ENCODE data around the gene GPR17. TPM values are rescaled to one million over a fixed set of nuclear protein-coding genes. Genes with fewer than 3 reads are reported as not detected.

GPR17 gene
- total and polyA plus RNA-seq, 2 donors (not counting 1 experiment from before 2014, with no cell fraction given): 0.06 TPM; not detected in 1

DNA sequence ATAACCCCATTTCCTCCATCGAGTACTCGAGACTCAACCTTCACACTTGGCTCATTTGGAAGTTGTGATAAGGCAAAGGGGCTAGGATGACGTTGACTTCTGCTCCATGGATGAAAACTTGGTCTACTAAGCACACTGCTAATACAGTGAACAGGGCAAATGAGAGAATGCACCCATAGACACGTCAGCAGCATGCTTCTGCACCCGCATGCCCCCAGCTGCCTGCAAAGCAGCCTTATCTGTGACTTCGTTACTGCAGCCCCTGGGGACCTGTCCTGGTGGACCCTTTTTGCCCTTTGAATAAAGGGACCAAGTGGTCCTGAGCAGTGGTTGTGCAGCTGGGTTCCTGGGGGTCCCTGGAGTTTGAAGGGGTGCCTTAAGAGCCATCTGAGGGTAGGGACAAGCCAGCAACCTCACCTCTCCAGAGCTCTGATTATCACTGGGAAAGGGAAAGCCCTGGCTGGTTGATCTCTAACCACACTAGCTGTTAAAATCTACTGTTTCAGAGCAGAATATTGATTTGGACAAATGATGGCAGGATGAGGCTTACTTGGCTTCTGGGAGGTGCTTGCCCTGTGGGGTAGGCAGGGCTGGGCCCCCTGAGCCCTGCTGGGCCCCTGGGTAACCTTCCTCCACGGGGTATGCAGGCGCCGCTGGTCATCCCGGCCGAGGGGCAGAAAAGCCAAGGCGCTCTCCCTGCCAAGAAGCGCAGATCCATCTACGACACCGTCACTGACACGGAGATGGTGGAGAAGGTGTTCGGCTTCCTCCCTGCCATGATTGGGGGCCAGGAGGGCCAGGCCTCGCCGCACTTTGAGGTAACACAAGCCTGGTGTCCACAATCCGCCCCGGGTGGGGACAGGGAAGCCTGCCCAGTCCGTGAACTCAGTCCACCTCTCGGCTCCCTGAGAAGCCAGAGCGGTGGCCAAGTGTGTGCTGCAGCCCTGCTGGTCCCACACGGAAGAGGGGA is 37.6 kb upstream of the GPR17 start:
- no peak overlapping the region for H3K4me3 Mint-ChIP-seq
- ChIA-PET CTCF (interaction anchor here (1.4 to 5.8 kb wide), 2 partner anchors 17 to 42 kb away, joined by 9 to 31 read pairs; no protein-coding TSS in a partner anchor), POLR2A (interaction anchor here (1.1 kb wide), 1 partner anchor 10 kb away, joined by 8 read pairs; no protein-coding TSS in a partner anchor)
- WGBS (ENCODE audit: insufficient coverage): 82% methylated on average over 23 of the region's 25 CpGs
- Histone ChIP-seq H3K27me3 (replicated peaks in 1 of 4; ENCODE audit: control extremely low read depth in 1 of 4, control insufficient read depth in 3 of 4, insufficient read depth in 4 of 4, low read length in 3 of 4) (no peaks in the 10 kb centered on the region), H3K27ac (ENCODE audit: low read length in 2 of 2) (no peak overlapping the region), H3K4me3 (ENCODE audit: control extremely low read depth in 1 of 5, extremely low read depth in 1 of 5, insufficient read depth in 1 of 5, low read depth in 2 of 5, low read length in 4 of 5) (no peak overlapping the region), H3K79me2 (ENCODE audit: control insufficient read depth, insufficient read depth, low read length) (no peaks in the 10 kb centered on the region), H3K4me1 (ENCODE audit: control insufficient read depth in 2 of 2, insufficient read depth in 2 of 2, low read length in 2 of 2) (peaks cover 5 to 25% of the 10 kb centered on the region in 2 donors), H3K9ac (ENCODE audit: low read length) (no peak overlapping the region), H3K9me3 (ENCODE audit: control extremely low read depth in 1 of 3, control insufficient read depth in 2 of 3, insufficient read depth in 1 of 3, low read length in 2 of 3) (peaks cover 0 to 21% (median 7%) of the 10 kb centered on the region in 3 donors), H3K36me3 (replicated peaks in 1 of 2; ENCODE audit: control extremely low read depth in 1 of 2, control insufficient read depth in 1 of 2, extremely low read depth in 1 of 2, insufficient read depth in 2 of 2, low read length in 1 of 2) (no peaks in the 10 kb centered on the region), H2AFZ (ENCODE audit: insufficient read depth, low read depth, low read length, poor library complexity, severe bottlenecking) (no peak overlapping the region), H4K20me1 (ENCODE audit: control insufficient read depth, insufficient read depth, low read length, poor library complexity, severe bottlenecking) (no peaks in the 10 kb centered on the region), H3K4me2 (replicated peaks; ENCODE audit: low read depth, low read length, poor library complexity, severe bottlenecking) (no peak overlapping the region)
- no peak for ATAC-seq (ENCODE audit: low read depth)
- DNase-seq: no peak
- peaks cover 4% of the 10 kb centered on the region for H3K9me3 Mint-ChIP-seq (ENCODE audit: insufficient read depth)
- TF ChIP-seq, protein P1, sequence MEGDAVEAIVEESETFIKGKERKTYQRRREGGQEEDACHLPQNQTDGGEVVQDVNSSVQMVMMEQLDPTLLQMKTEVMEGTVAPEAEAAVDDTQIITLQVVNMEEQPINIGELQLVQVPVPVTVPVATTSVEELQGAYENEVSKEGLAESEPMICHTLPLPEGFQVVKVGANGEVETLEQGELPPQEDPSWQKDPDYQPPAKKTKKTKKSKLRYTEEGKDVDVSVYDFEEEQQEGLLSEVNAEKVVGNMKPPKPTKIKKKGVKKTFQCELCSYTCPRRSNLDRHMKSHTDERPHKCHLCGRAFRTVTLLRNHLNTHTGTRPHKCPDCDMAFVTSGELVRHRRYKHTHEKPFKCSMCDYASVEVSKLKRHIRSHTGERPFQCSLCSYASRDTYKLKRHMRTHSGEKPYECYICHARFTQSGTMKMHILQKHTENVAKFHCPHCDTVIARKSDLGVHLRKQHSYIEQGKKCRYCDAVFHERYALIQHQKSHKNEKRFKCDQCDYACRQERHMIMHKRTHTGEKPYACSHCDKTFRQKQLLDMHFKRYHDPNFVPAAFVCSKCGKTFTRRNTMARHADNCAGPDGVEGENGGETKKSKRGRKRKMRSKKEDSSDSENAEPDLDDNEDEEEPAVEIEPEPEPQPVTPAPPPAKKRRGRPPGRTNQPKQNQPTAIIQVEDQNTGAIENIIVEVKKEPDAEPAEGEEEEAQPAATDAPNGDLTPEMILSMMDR (IDR thresholded peaks at IDR 0.05): no peak
- TF ChIP-seq EZH2 (IDR thresholded peaks at IDR 0.05; ENCODE audit: borderline replicate concordance, insufficient read depth, low read depth, low read length, poor library complexity, severe bottlenecking): no peak
- H3K27ac Mint-ChIP-seq: no peak overlapping the region
- peaks cover 35% of the 10 kb centered on the region for H3K4me1 Mint-ChIP-seq
- intact Hi-C loops (cut with micrococcal nuclease): no loop called here
- H3K27me3 Mint-ChIP-seq: no peaks in the 10 kb centered on the region

All from B cell (primary cell).